ENCODE results near the gene P2RX7. TPM values are rescaled to one million over a fixed set of nuclear protein-coding genes. Genes with fewer than 3 reads are reported as not detected.
"Not testable (repeated sequence)": the region's sequence is repeated elsewhere in the genome, so short reads cannot be mapped to it uniquely, and the experiment has no call there.

P2RX7 gene
- total RNA-seq, 1 donor from 2014 or later: 2.1 TPM

- H3K9ac ChIP-seq (ENCODE audit: low read depth in 1 of 3, low read length in 3 of 3); H3K4me3 ChIP-seq (ENCODE audit: low read length in 3 of 3); H3K9me3 ChIP-seq (ENCODE audit: control insufficient read depth in 3 of 3, low read length in 3 of 3); H3K27ac ChIP-seq (ENCODE audit: low read depth, low read length); H3K27me3 ChIP-seq (ENCODE audit: control insufficient read depth in 3 of 3, insufficient read depth in 3 of 3, low read length in 3 of 3); H3K36me3 ChIP-seq (ENCODE audit: control insufficient read depth in 3 of 3, insufficient read depth in 3 of 3, low read length in 3 of 3); H3K4me1 ChIP-seq (ENCODE audit: control insufficient read depth in 3 of 3, insufficient read depth in 3 of 3, low read length in 3 of 3): not testable (repeated sequence)
Observed at GRCh38 chr12:121149289-121149688, 16.6 kb downstream of the P2RX7 start.

- Histone ChIP-seq H3K36me3 (ENCODE audit: control insufficient read depth in 3 of 3, insufficient read depth in 3 of 3, low read length in 3 of 3) (peaks cover 0 to 7% (median 0%) of the 10 kb centered on the region in 3 donors), H3K4me3 (ENCODE audit: low read length in 3 of 3) (no peak overlapping the region), H3K27me3 (ENCODE audit: control insufficient read depth in 3 of 3, insufficient read depth in 3 of 3, low read length in 3 of 3) (peaks cover 0 to 2% (median 0%) of the 10 kb centered on the region in 3 donors), H3K9me3 (ENCODE audit: control insufficient read depth in 3 of 3, low read length in 3 of 3) (peaks cover 0 to 6% (median 0%) of the 10 kb centered on the region in 3 donors), H3K9ac (ENCODE audit: low read depth in 1 of 3, low read length in 3 of 3) (no peak overlapping the region), H3K27ac (ENCODE audit: low read depth, low read length) (no peak overlapping the region), H3K4me1 (ENCODE audit: control insufficient read depth in 3 of 3, insufficient read depth in 3 of 3, low read length in 3 of 3) (no peaks in the 10 kb centered on the region)
Observed at GRCh38 chr12:121154793-121155375, 22.2 kb downstream of the P2RX7 start.

GRCh38 chr12:121156365-121156764, 23.7 kb downstream of the P2RX7 start:
- Histone ChIP-seq H3K4me1 (ENCODE audit: control insufficient read depth in 3 of 3, insufficient read depth in 3 of 3, low read length in 3 of 3) (no peaks in the 10 kb centered on the region), H3K9ac (ENCODE audit: low read depth in 1 of 3, low read length in 3 of 3) (no peak overlapping the region), H3K27me3 (ENCODE audit: control insufficient read depth in 3 of 3, insufficient read depth in 3 of 3, low read length in 3 of 3) (peaks cover 0 to 2% (median 0%) of the 10 kb centered on the region in 3 donors), H3K36me3 (ENCODE audit: control insufficient read depth in 3 of 3, insufficient read depth in 3 of 3, low read length in 3 of 3) (peaks cover 0 to 7% (median 0%) of the 10 kb centered on the region in 3 donors), H3K9me3 (ENCODE audit: control insufficient read depth in 3 of 3, low read length in 3 of 3) (peaks cover 0 to 6% (median 0%) of the 10 kb centered on the region in 3 donors), H3K27ac (ENCODE audit: low read depth, low read length) (no peak overlapping the region), H3K4me3 (ENCODE audit: low read length in 3 of 3) (no peak overlapping the region)

- Histone ChIP-seq H3K36me3 (ENCODE audit: control insufficient read depth in 3 of 3, insufficient read depth in 3 of 3, low read length in 3 of 3) (peaks cover 0 to 7% (median 4%) of the 10 kb centered on the region in 3 donors), H3K4me3 (ENCODE audit: low read length in 3 of 3) (no peak overlapping the region), H3K9ac (ENCODE audit: low read depth in 1 of 3, low read length in 3 of 3) (no peak overlapping the region), H3K9me3 (ENCODE audit: control insufficient read depth in 3 of 3, low read length in 3 of 3) (peaks cover 0 to 6% (median 0%) of the 10 kb centered on the region in 3 donors), H3K27me3 (ENCODE audit: control insufficient read depth in 3 of 3, insufficient read depth in 3 of 3, low read length in 3 of 3) (peaks cover 0 to 2% (median 0%) of the 10 kb centered on the region in 3 donors), H3K4me1 (ENCODE audit: control insufficient read depth in 3 of 3, insufficient read depth in 3 of 3, low read length in 3 of 3) (no peaks in the 10 kb centered on the region), H3K27ac (ENCODE audit: low read depth, low read length) (no peak overlapping the region)
Observed at GRCh38 chr12:121158085-121158484, 25.4 kb downstream of the P2RX7 start.

- H3K27me3 ChIP-seq (ENCODE audit: control insufficient read depth in 3 of 3, insufficient read depth in 3 of 3, low read length in 3 of 3); H3K4me3 ChIP-seq (ENCODE audit: low read length in 3 of 3); H3K9ac ChIP-seq (ENCODE audit: low read depth in 1 of 3, low read length in 3 of 3); H3K36me3 ChIP-seq (ENCODE audit: control insufficient read depth in 3 of 3, insufficient read depth in 3 of 3, low read length in 3 of 3); H3K27ac ChIP-seq (ENCODE audit: low read depth, low read length); H3K4me1 ChIP-seq (ENCODE audit: control insufficient read depth in 3 of 3, insufficient read depth in 3 of 3, low read length in 3 of 3); H3K9me3 ChIP-seq (ENCODE audit: control insufficient read depth in 3 of 3, low read length in 3 of 3): not testable (repeated sequence)
Observed at GRCh38 chr12:121158728-121159351, 26.2 kb downstream of the P2RX7 start.

GRCh38 chr12:121159467-121160307, 27.0 kb downstream of the P2RX7 start:
- H3K9me3 ChIP-seq (ENCODE audit: control insufficient read depth in 3 of 3, low read length in 3 of 3): peaks cover 0 to 6% (median 0%) of the 10 kb centered on the region in 3 donors
- peaks cover 0 to 5% (median 4%) of the 10 kb centered on the region in 3 donors for H3K36me3 ChIP-seq (ENCODE audit: control insufficient read depth in 3 of 3, insufficient read depth in 3 of 3, low read length in 3 of 3)
- no peak overlapping the region for H3K4me3 ChIP-seq (ENCODE audit: low read length in 3 of 3)
- no peaks in the 10 kb centered on the region for H3K4me1 ChIP-seq (ENCODE audit: control insufficient read depth in 3 of 3, insufficient read depth in 3 of 3, low read length in 3 of 3)
- no peak overlapping the region for H3K27ac ChIP-seq (ENCODE audit: low read depth, low read length)
- H3K9ac ChIP-seq (ENCODE audit: low read depth in 1 of 3, low read length in 3 of 3): no peak overlapping the region
- peaks cover 0 to 2% (median 0%) of the 10 kb centered on the region in 3 donors for H3K27me3 ChIP-seq (ENCODE audit: control insufficient read depth in 3 of 3, insufficient read depth in 3 of 3, low read length in 3 of 3)

GRCh38 chr12:121162384-121162783, 29.7 kb downstream of the P2RX7 start:
- Histone ChIP-seq H3K9ac (ENCODE audit: low read depth in 1 of 3, low read length in 3 of 3) (no peak overlapping the region), H3K36me3 (ENCODE audit: control insufficient read depth in 3 of 3, insufficient read depth in 3 of 3, low read length in 3 of 3) (peaks cover 3 to 5% (median 4%) of the 10 kb centered on the region in 3 donors), H3K4me3 (ENCODE audit: low read length in 3 of 3) (no peak overlapping the region)

GRCh38 chr12:121162985-121163384, 30.3 kb downstream of the P2RX7 start:
- H3K27me3 ChIP-seq (ENCODE audit: control insufficient read depth in 3 of 3, insufficient read depth in 3 of 3, low read length in 3 of 3): no peaks in the 10 kb centered on the region
- H3K4me3 ChIP-seq (ENCODE audit: low read length in 3 of 3): no peak overlapping the region
- no peak overlapping the region for H3K9ac ChIP-seq (ENCODE audit: low read depth in 1 of 3, low read length in 3 of 3)
- no peaks in the 10 kb centered on the region for H3K4me1 ChIP-seq (ENCODE audit: control insufficient read depth in 3 of 3, insufficient read depth in 3 of 3, low read length in 3 of 3)
- H3K9me3 ChIP-seq (ENCODE audit: control insufficient read depth in 3 of 3, low read length in 3 of 3): peaks cover 0 to 4% (median 0%) of the 10 kb centered on the region in 3 donors
- H3K36me3 ChIP-seq (ENCODE audit: control insufficient read depth in 3 of 3, insufficient read depth in 3 of 3, low read length in 3 of 3): peaks cover 3 to 5% (median 4%) of the 10 kb centered on the region in 3 donors
- no peak overlapping the region for H3K27ac ChIP-seq (ENCODE audit: low read depth, low read length)

More at GRCh38 chr12:121162384-121162783, 29.7 kb downstream of the P2RX7 start:
- Histone ChIP-seq H3K9me3 (ENCODE audit: control insufficient read depth in 3 of 3, low read length in 3 of 3) (peaks cover 0 to 6% (median 0%) of the 10 kb centered on the region in 3 donors), H3K27me3 (ENCODE audit: control insufficient read depth in 3 of 3, insufficient read depth in 3 of 3, low read length in 3 of 3) (no peaks in the 10 kb centered on the region), H3K4me1 (ENCODE audit: control insufficient read depth in 3 of 3, insufficient read depth in 3 of 3, low read length in 3 of 3) (no peaks in the 10 kb centered on the region), H3K27ac (ENCODE audit: low read depth, low read length) (no peak overlapping the region)

GRCh38 chr12:121164839-121165238, 32.2 kb downstream of the P2RX7 start:
- not testable (repeated sequence) for H3K27ac ChIP-seq (ENCODE audit: low read depth, low read length); H3K4me3 ChIP-seq (ENCODE audit: low read length in 3 of 3); H3K27me3 ChIP-seq (ENCODE audit: control insufficient read depth in 3 of 3, insufficient read depth in 3 of 3, low read length in 3 of 3); H3K36me3 ChIP-seq (ENCODE audit: control insufficient read depth in 3 of 3, insufficient read depth in 3 of 3, low read length in 3 of 3); H3K9me3 ChIP-seq (ENCODE audit: control insufficient read depth in 3 of 3, low read length in 3 of 3); H3K9ac ChIP-seq (ENCODE audit: low read depth in 1 of 3, low read length in 3 of 3); H3K4me1 ChIP-seq (ENCODE audit: control insufficient read depth in 3 of 3, insufficient read depth in 3 of 3, low read length in 3 of 3)

- Histone ChIP-seq H3K27ac (ENCODE audit: low read depth, low read length) (no peak overlapping the region), H3K9ac (ENCODE audit: low read depth in 1 of 3, low read length in 3 of 3) (no peak overlapping the region), H3K4me3 (ENCODE audit: low read length in 3 of 3) (no peak overlapping the region), H3K36me3 (ENCODE audit: control insufficient read depth in 3 of 3, insufficient read depth in 3 of 3, low read length in 3 of 3) (peaks cover 3 to 5% (median 4%) of the 10 kb centered on the region in 3 donors), H3K27me3 (ENCODE audit: control insufficient read depth in 3 of 3, insufficient read depth in 3 of 3, low read length in 3 of 3) (no peaks in the 10 kb centered on the region), H3K4me1 (ENCODE audit: control insufficient read depth in 3 of 3, insufficient read depth in 3 of 3, low read length in 3 of 3) (no peaks in the 10 kb centered on the region), H3K9me3 (ENCODE audit: control insufficient read depth in 3 of 3, low read length in 3 of 3) (no peaks in the 10 kb centered on the region)
Observed at GRCh38 chr12:121165316-121165715, 32.6 kb downstream of the P2RX7 start.
